ENCODE results near the gene CIRBP.

Gene CIRBP

DNA sequence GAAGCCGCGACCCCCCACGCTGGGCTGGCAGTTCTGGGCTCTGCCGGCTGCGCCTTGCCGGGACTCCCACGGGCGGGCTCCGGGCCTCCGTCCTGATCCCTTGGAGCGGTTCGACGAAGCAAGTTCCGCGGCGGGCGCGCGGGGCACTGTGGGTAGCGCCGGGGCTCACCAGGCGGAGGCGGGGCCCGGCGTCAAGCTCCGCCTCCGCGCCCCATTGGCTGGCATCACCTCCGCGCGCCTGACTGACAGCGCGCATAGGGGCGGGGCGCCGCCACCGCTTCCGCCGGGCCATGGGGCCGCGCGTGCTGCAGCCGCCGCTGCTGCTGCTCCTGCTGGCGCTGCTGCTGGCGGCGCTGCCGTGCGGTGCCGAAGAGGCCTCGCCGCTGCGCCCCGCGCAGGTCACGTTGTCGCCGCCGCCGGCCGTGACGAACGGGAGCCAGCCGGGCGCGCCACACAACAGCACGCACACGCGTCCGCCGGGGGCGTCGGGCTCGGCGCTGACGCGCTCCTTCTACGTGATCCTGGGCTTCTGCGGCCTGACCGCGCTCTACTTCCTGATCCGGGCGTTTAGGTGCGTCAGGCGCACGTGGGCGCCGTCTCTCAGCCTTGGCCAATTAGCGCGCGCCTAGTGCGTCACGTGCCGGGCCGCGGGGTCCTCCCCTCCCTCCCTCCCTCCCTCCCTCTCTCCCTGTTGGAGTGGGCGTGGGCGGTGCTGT, 6.3 kb downstream of the CIRBP start, which contains the start of gene FAM174C:
FAM174C (plus strand) TSS at position 271 of the 716 bp plus-strand sequence; CDS start at position 291, 20 bp downstream.
- Histone ChIP-seq H4K12ac (ENCODE audit: low read depth, low read length) (peak within 1 kb of the TSS; percentile 94), H2AFZ (ENCODE audit: insufficient read depth, low read length, poor library complexity) (peak within 1 kb of the TSS; percentile 94), H3K79me2 (ENCODE audit: control insufficient read depth, insufficient read depth, low read length, poor library complexity) (peaks cover 12% of the 10 kb centered on the region), H3K36me3 (ENCODE audit: control insufficient read depth in 1 of 2, insufficient read depth in 2 of 2, low read length in 2 of 2) (peaks cover 52 to 53% of the 10 kb centered on the region in 2 experiments), H3K27me3 (ENCODE audit: insufficient read depth, low read length) (no peaks in the 10 kb centered on the region), H3K14ac (ENCODE audit: low read length) (peak within 1 kb of the TSS; percentile 99), H3K4me3 (ENCODE audit: low read depth, low read length) (peak within 1 kb of the TSS; percentile 96), H2BK5ac (ENCODE audit: low read depth, low read length, poor library complexity) (peak within 1 kb of the TSS; percentile 96), H3K23ac (ENCODE audit: low read length) (no peak within 1 kb of the TSS), H3K4me2 (ENCODE audit: low read length) (peak within 1 kb of the TSS; percentile 85), H4K91ac (ENCODE audit: low read depth, low read length) (peak within 1 kb of the TSS; percentile 99), H3K9me3 (ENCODE audit: insufficient read depth, low read depth, low read length) (no peaks in the 10 kb centered on the region), H2AK5ac (ENCODE audit: low read length) (peak within 1 kb of the TSS; percentile 96), H3K9ac (ENCODE audit: low read length) (peak within 1 kb of the TSS; percentile 98), H3K27ac (ENCODE audit: low read depth, low read length) (peak within 1 kb of the TSS; percentile 100), H3K4me1 (ENCODE audit: control insufficient read depth in 1 of 2, insufficient read depth in 2 of 2, low read length in 2 of 2) (peaks cover 17 to 22% of the 10 kb centered on the region in 2 experiments), H2BK120ac (ENCODE audit: insufficient read depth, low read length, poor library complexity) (peak within 1 kb of the TSS; percentile 96), H3K79me1 (ENCODE audit: low read length) (peaks cover 12% of the 10 kb centered on the region), H3K18ac (ENCODE audit: low read length) (peak within 1 kb of the TSS; percentile 97), H3K4ac (ENCODE audit: low read depth, low read length) (peak within 1 kb of the TSS; percentile 85), H2BK12ac (ENCODE audit: low read length) (peak within 1 kb of the TSS; percentile 10), H4K8ac (ENCODE audit: low read depth, low read length) (peak within 1 kb of the TSS; percentile 98)
- peak; percentile 97 to 98 for DNase-seq
- WGBS (ENCODE audit: extremely low coverage, insufficient coverage, insufficient read length), result no CpG with 5 or more reads among the region's 98 CpGs

DNA sequence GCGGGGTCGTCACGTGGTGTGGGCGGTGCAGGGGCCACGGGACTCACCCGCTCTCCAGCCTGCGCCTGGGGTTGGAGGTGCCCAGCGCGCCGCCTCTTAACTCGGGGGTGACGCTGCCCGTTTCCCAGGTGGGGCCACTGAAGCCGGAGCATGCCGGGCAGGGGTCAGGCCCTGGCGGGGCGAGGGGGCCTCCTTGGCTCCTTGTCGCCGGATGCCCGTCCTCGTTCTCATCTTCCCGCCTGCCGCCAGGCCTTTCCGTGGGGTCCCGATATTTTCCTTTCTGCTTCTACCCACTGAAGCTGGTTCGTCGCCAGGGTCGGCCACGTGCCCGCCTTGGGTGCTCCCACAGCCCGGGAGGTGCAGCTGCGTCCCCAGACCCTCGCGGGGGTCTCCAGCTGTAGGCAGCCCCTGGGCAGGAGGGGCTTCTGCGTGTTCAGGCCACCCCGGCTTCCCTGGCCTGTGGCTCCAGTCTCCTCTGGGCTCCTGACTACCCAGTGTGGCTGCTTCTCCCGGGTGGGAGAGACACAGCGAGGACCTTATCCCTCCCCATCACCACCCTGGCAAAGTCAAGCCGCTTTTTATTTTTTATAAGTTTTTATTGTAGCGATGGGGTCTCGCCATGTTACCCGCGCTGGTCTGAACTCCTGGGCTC, 7.0 kb downstream of the CIRBP start:
- Histone ChIP-seq H3K4me1 (ENCODE audit: control insufficient read depth in 1 of 2, insufficient read depth in 2 of 2, low read length in 2 of 2) (peaks cover 17 to 18% of the 10 kb centered on the region in 2 experiments), H3K79me1 (ENCODE audit: low read length) (peaks cover 12% of the 10 kb centered on the region), H2BK5ac (ENCODE audit: low read depth, low read length, poor library complexity) (peak overlapping the region; percentile 81), H2BK12ac (ENCODE audit: low read length) (peak overlapping the region; percentile 10), H3K23ac (ENCODE audit: low read length) (no peak overlapping the region), H2AFZ (ENCODE audit: insufficient read depth, low read length, poor library complexity) (peak overlapping the region; percentile 79), H3K79me2 (ENCODE audit: control insufficient read depth, insufficient read depth, low read length, poor library complexity) (peaks cover 12% of the 10 kb centered on the region), H4K8ac (ENCODE audit: low read depth, low read length) (peak overlapping the region; percentile 80), H3K9me3 (ENCODE audit: insufficient read depth, low read depth, low read length) (no peaks in the 10 kb centered on the region), H4K91ac (ENCODE audit: low read depth, low read length) (peak overlapping the region; percentile 88), H3K9ac (ENCODE audit: low read length) (peak overlapping the region; percentile 90), H3K4me3 (ENCODE audit: low read depth, low read length) (peak overlapping the region; percentile 79), H3K27ac (ENCODE audit: low read depth, low read length) (peak overlapping the region; percentile 75), H3K27me3 (ENCODE audit: insufficient read depth, low read length) (no peaks in the 10 kb centered on the region), H3K36me3 (ENCODE audit: control insufficient read depth in 1 of 2, insufficient read depth in 2 of 2, low read length in 2 of 2) (peaks cover 48% of the 10 kb centered on the region in 2 experiments), H4K12ac (ENCODE audit: low read depth, low read length) (peak overlapping the region; percentile 60), H2BK120ac (ENCODE audit: insufficient read depth, low read length, poor library complexity) (peak overlapping the region; percentile 55), H3K18ac (ENCODE audit: low read length) (peak overlapping the region; percentile 81), H3K4ac (ENCODE audit: low read depth, low read length) (peak overlapping the region; percentile 81), H2AK5ac (ENCODE audit: low read length) (peak overlapping the region; percentile 88), H3K4me2 (ENCODE audit: low read length) (peak overlapping the region; percentile 82), H3K14ac (ENCODE audit: low read length) (peak overlapping the region; percentile 94)
- WGBS (ENCODE audit: extremely low coverage, insufficient coverage, insufficient read length), result no CpG with 5 or more reads among the region's 43 CpGs
- DNase-seq, result no peak

DNA sequence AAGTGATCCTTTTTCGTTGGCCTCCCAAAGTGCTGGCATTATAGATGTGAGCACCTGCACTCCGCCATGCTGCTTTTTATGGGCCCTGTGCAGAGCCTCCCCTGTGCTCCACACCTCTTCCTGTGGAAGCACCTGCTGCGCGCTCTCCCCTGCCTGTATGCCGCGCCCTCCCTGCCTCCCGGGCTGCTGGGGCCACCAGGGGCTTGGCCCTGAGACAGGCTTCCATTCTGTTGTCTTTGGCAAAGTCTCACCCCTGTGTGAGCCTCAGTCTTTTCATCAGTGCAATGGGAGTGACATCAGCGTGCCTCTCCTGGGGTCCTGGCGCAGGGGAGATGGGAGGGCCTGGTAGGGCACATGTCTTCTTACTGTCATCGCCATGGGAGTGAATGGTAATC, 7.5 kb downstream of the CIRBP start:
- Histone ChIP-seq H3K79me2 (ENCODE audit: control insufficient read depth, insufficient read depth, low read length, poor library complexity) (peaks cover 10% of the 10 kb centered on the region), H2AK5ac (ENCODE audit: low read length) (no peak overlapping the region), H2BK120ac (ENCODE audit: insufficient read depth, low read length, poor library complexity) (no peak overlapping the region), H3K27me3 (ENCODE audit: insufficient read depth, low read length) (no peaks in the 10 kb centered on the region), H4K12ac (ENCODE audit: low read depth, low read length) (peak overlapping the region; percentile 9), H3K23ac (ENCODE audit: low read length) (no peak overlapping the region), H3K36me3 (ENCODE audit: control insufficient read depth in 1 of 2, insufficient read depth in 2 of 2, low read length in 2 of 2) (peaks cover 43% of the 10 kb centered on the region in 2 experiments), H3K18ac (ENCODE audit: low read length) (no peak overlapping the region), H3K4me3 (ENCODE audit: low read depth, low read length) (no peak overlapping the region), H3K4me2 (ENCODE audit: low read length) (no peak overlapping the region), H4K91ac (ENCODE audit: low read depth, low read length) (no peak overlapping the region), H2AFZ (ENCODE audit: insufficient read depth, low read length, poor library complexity) (no peak overlapping the region), H3K79me1 (ENCODE audit: low read length) (peaks cover 12% of the 10 kb centered on the region), H3K14ac (ENCODE audit: low read length) (no peak overlapping the region), H3K27ac (ENCODE audit: low read depth, low read length) (no peak overlapping the region), H3K9me3 (ENCODE audit: insufficient read depth, low read depth, low read length) (no peaks in the 10 kb centered on the region), H3K9ac (ENCODE audit: low read length) (no peak overlapping the region), H2BK5ac (ENCODE audit: low read depth, low read length, poor library complexity) (no peak overlapping the region), H2BK12ac (ENCODE audit: low read length) (no peak overlapping the region), H3K4me1 (ENCODE audit: control insufficient read depth in 1 of 2, insufficient read depth in 2 of 2, low read length in 2 of 2) (peaks cover 17 to 18% of the 10 kb centered on the region in 2 experiments), H3K4ac (ENCODE audit: low read depth, low read length) (peak overlapping the region; percentile 4), H4K8ac (ENCODE audit: low read depth, low read length) (no peak overlapping the region)
- no peak for DNase-seq
- WGBS (ENCODE audit: extremely low coverage, insufficient coverage, insufficient read length), result no CpG with 5 or more reads among the region's 10 CpGs

DNA sequence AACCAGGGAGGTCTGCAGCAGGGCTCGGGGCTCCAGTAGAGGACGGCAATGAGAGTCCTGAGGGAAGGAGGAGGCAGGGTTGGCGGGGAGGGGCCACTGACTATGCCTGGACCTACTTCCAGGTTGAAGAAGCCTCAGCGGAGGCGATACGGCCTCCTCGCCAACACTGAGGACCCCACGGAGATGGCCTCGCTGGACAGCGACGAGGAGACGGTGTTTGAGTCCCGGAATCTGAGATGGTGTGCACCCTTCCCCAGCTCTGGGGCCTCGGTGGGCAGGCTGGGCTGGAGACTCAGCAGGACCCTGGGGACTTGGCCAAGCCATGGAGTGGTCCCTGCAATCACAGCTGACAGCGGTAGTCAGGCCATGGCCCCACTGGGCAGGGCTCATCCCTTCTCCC, 7.9 kb downstream of the CIRBP start:
- H3K4ac ChIP-seq (ENCODE audit: low read depth, low read length), result no peak overlapping the region
- no peak overlapping the region for H4K91ac ChIP-seq (ENCODE audit: low read depth, low read length)
- H2AFZ ChIP-seq (ENCODE audit: insufficient read depth, low read length, poor library complexity), result no peak overlapping the region
- no peak overlapping the region for H4K12ac ChIP-seq (ENCODE audit: low read depth, low read length)
- H4K8ac ChIP-seq (ENCODE audit: low read depth, low read length), result no peak overlapping the region
- H3K4me3 ChIP-seq (ENCODE audit: low read depth, low read length), result no peak overlapping the region
- H3K27me3 ChIP-seq (ENCODE audit: insufficient read depth, low read length), result no peaks in the 10 kb centered on the region
- H2BK12ac ChIP-seq (ENCODE audit: low read length), result no peak overlapping the region
- H2BK5ac ChIP-seq (ENCODE audit: low read depth, low read length, poor library complexity), result no peak overlapping the region
- peak overlapping the region; percentile 18 for H3K18ac ChIP-seq (ENCODE audit: low read length)
- H3K79me2 ChIP-seq (ENCODE audit: control insufficient read depth, insufficient read depth, low read length, poor library complexity), result peaks cover 10% of the 10 kb centered on the region
- H3K27ac ChIP-seq (ENCODE audit: low read depth, low read length), result no peak overlapping the region
- no peaks in the 10 kb centered on the region for H3K9me3 ChIP-seq (ENCODE audit: insufficient read depth, low read depth, low read length)
- no peak for DNase-seq
- WGBS (ENCODE audit: extremely low coverage, insufficient coverage, insufficient read length), result no CpG with 5 or more reads among the region's 15 CpGs
- peaks cover 39% of the 10 kb centered on the region in 2 experiments for H3K36me3 ChIP-seq (ENCODE audit: control insufficient read depth in 1 of 2, insufficient read depth in 2 of 2, low read length in 2 of 2)
- H3K79me1 ChIP-seq (ENCODE audit: low read length), result peaks cover 12% of the 10 kb centered on the region
- no peak overlapping the region for H3K23ac ChIP-seq (ENCODE audit: low read length)
- no peak overlapping the region for H2BK120ac ChIP-seq (ENCODE audit: insufficient read depth, low read length, poor library complexity)
- H3K9ac ChIP-seq (ENCODE audit: low read length), result no peak overlapping the region
- no peak overlapping the region for H3K4me2 ChIP-seq (ENCODE audit: low read length)
- H3K4me1 ChIP-seq (ENCODE audit: control insufficient read depth in 1 of 2, insufficient read depth in 2 of 2, low read length in 2 of 2), result peaks cover 17 to 18% of the 10 kb centered on the region in 2 experiments
- no peak overlapping the region for H2AK5ac ChIP-seq (ENCODE audit: low read length)
- no peak overlapping the region for H3K14ac ChIP-seq (ENCODE audit: low read length)
